Activated CD8-positive, alpha-beta memory T cell treated with anti-CD3 and anti-CD28 coated beads for 36 hours (primary cell): ENCODE measurements around the gene EFEMP2. TPM values are rescaled to one million over a fixed set of nuclear protein-coding genes. Genes with fewer than 3 reads are reported as not detected.

ENCODE experiments used
- CTCF ChIA-PET: fragments of 350-600 bp; sonication (Branson Sonifier 250); formaldehyde crosslinking; loops from one replicate; lab custom pipeline; 2021; ENCODE audit warnings: antibody characterized with exemption; lab: Charles Lee
- POLR2A ChIA-PET: fragments of 350-600 bp; sonication (Branson Sonifier 250); formaldehyde crosslinking; loops from one replicate; lab custom pipeline; 2021; ENCODE audit warnings: antibody characterized with exemption; lab: Charles Lee
- total RNA-seq, 2 experiments: library from RNA; stranded (reverse); gene quantifications; one replicate each; pipeline ENCODE4 v1.2.3, GENCODE V29; 2021

EFEMP2 gene
- total RNA-seq, 2 experiments from 2014 or later: 3.7 to 5.7 TPM

DNA sequence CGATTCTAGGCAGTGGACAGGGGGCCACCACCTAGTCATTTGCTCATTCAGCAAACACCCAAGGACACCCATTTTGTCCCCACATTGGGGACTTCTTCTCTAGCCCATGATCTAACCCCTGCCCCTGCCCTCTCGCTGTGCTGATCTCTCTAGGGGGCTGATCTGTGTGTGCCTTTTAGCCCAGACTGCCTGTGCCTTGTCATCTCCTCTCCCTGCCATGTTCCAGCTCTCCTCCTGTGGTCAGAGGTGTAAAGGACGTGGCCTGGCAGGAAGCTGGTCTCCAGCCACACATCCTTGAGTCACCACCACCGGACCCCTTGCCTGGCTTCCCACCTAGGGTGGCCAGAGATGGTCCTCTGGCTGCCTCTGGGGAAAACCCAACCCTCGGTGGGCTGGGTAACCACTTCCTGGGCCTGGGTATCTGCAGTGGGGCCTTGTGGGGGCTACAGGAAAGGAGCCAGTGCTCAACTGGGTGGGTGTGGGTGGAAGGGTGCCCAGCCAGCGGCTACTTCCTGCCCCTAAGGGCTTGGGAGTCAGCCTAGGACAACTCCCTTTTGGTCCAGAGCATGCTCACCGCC is 8.3 kb upstream of the EFEMP2 start:
- POLR2A ChIA-PET: interaction anchor here (0.7 kb wide), 1 partner anchor 266 kb away, joined by 4 read pairs; the partner anchor contains the start of gene PCNX3

DNA sequence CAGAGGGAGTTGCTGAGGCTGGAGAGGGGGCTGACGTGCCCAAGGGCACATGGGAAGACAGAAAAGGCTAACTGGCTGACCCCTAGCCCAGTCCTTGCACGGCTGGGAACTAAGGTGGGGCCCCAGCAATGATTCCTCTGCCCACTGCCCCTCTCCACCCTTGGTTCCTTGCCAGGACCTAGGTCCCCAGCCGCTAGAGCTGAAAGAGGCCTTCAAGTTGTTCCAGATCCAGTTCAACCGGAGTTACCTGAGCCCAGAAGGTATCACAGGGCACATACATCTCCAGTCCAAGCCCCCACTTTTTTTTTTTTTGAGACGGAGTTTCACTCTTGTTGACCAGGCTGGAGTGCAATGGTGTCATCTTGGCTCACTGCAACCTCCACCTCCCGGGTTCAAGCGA is 7.4 kb upstream of the EFEMP2 start:
- ChIA-PET CTCF (interaction anchor here (1.2 to 9.7 kb wide), 2 partner anchors 8 to 20 kb away, joined by 3 to 98 read pairs; partner anchors contain the start of genes CCDC85B and FIBP), POLR2A (interaction anchor here (0.7 kb wide), 2 partner anchors 240 to 265 kb away, joined by 4 read pairs; partner anchors contain the start of gene PCNX3)

More for the DNA sequence above, 8.3 kb upstream of the EFEMP2 start:
- CTCF ChIA-PET: interaction anchor here (1.2 to 9.7 kb wide), 2 partner anchors 7 to 21 kb away, joined by 3 to 98 read pairs; partner anchors contain the start of genes CCDC85B and FIBP

GRCh38 chr11:65879617-65880016 is 7.0 kb upstream of the EFEMP2 start, which contains the start of gene CTSW:
Gene CTSW (plus strand): TSS chr11:65879837. CDS start chr11:65879855, 18 bp downstream.
- POLR2A ChIA-PET: interaction anchor here (0.7 to 1.3 kb wide), 2 partner anchors 8 to 239 kb away, joined by 4 read pairs; partner anchors contain the start of gene FIBP
- CTCF ChIA-PET: interaction anchor here (1.2 to 9.7 kb wide), 3 partner anchors 8 to 109 kb away, joined by 3 to 98 read pairs (median 4); partner anchors contain the start of genes CCDC85B and FIBP

- ChIA-PET POLR2A (interaction anchor here (1.1 to 1.9 kb wide), 4 partner anchors 15 to 28 kb away, joined by 3 to 15 read pairs (median 4); partner anchors contain the start of genes CCDC85B and CFL1), CTCF (interaction anchor here (0.6 to 9.7 kb wide), 3 partner anchors 13 to 141 kb away, joined by 3 to 98 read pairs (median 27); partner anchors contain the start of genes CCDC85B, FIBP and MUS81)
These were observed 937 bp upstream of the EFEMP2 start for GRCh38 chr11:65873318-65874156.

GRCh38 chr11:65871811-65872548 is 620 bp downstream of the EFEMP2 start:
- ChIA-PET POLR2A (interaction anchor here (0.8 to 4.0 kb wide), 4 partner anchors 11 to 19 kb away, joined by 3 to 25 read pairs (median 11); partner anchors contain the start of genes CCDC85B, CFL1 and MUS81), CTCF (interaction anchor here (1.0 to 5.2 kb wide), 6 partner anchors 11 to 160 kb away, joined by 3 to 44 read pairs (median 6); partner anchors contain the start of genes CCDC85B, KAT5 and MUS81)

- CTCF ChIA-PET: interaction anchor here (1.0 to 5.2 kb wide), 6 partner anchors 10 to 159 kb away, joined by 3 to 44 read pairs (median 6); partner anchors contain the start of genes CCDC85B, KAT5 and MUS81
- POLR2A ChIA-PET: interaction anchor here (0.8 to 4.0 kb wide), 6 partner anchors 9 to 20 kb away, joined by 3 to 25 read pairs (median 10); partner anchors contain the start of genes CCDC85B, CFL1 and MUS81
These were observed 1.6 kb downstream of the EFEMP2 start for GRCh38 chr11:65870706-65871681.

- ChIA-PET CTCF (interaction anchor here (2.0 to 5.2 kb wide), 3 partner anchors 10 to 20 kb away, joined by 7 to 44 read pairs (median 39); partner anchors contain the start of genes CCDC85B and MUS81), POLR2A (interaction anchor here (1.2 to 4.0 kb wide), 3 partner anchors 8 to 15 kb away, joined by 3 to 25 read pairs (median 18); partner anchors contain the start of gene MUS81)
These were observed 2.3 kb downstream of the EFEMP2 start for GRCh38 chr11:65870307-65870658.

DNA sequence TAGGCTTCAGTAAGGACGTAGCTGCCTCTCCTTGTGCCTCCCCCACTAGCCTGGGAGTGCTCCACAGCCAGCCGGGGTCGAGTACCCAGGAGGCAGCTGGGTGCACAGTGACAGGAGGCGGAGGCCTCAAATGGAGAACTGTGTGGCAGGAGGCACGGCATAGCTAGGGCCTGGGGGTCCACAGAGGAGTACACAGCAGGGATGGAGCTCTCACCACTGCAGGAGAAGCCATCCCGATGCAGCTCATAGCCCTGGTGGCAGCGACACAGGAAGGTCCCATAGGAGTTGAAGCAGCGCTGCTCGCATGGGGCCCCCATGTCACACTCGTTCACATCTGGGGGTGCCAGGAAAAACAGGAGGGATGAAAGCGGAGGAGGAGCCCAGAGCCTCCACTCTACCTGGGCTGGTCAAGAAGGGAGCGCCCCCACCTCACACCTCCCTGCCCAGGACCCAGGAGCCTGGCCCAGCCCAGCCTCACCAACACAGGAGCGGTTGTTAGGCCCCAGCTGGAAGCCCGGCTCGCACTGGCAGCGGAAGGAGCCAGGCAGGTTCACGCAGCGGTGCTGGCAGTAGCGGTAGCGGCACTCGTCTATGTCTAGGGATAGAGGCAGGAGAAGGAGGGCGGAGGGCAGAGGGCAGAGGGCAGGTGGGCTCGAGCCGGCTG is 2.8 kb downstream of the EFEMP2 start:
- CTCF ChIA-PET: interaction anchor here (0.6 to 5.2 kb wide), 4 partner anchors 9 to 21 kb away, joined by 3 to 44 read pairs (median 23); partner anchors contain the start of genes CCDC85B, FIBP and MUS81
- POLR2A ChIA-PET: interaction anchor here (0.8 to 4.0 kb wide), 3 partner anchors 10 to 15 kb away, joined by 3 to 25 read pairs (median 18); partner anchors contain the start of gene MUS81

GRCh38 chr11:65868907-65869306 is 3.7 kb downstream of the EFEMP2 start:
- POLR2A ChIA-PET: interaction anchor here (0.8 to 4.0 kb wide), 3 partner anchors 9 to 16 kb away, joined by 3 to 25 read pairs (median 18); partner anchors contain the start of gene MUS81
- CTCF ChIA-PET: interaction anchor here (0.6 to 5.2 kb wide), 4 partner anchors 8 to 21 kb away, joined by 3 to 44 read pairs (median 22); partner anchors contain the start of genes CCDC85B, FIBP and MUS81

GRCh38 chr11:65868076-65868667 is 4.4 kb downstream of the EFEMP2 start:
- POLR2A ChIA-PET: interaction anchor here (2.9 to 4.0 kb wide), 2 partner anchors 8 to 17 kb away, joined by 18 to 25 read pairs; partner anchors contain the start of gene MUS81
- CTCF ChIA-PET: interaction anchor here (1.6 to 5.2 kb wide), 2 partner anchors 17 to 22 kb away, joined by 6 to 39 read pairs; partner anchors contain the start of gene CCDC85B

DNA sequence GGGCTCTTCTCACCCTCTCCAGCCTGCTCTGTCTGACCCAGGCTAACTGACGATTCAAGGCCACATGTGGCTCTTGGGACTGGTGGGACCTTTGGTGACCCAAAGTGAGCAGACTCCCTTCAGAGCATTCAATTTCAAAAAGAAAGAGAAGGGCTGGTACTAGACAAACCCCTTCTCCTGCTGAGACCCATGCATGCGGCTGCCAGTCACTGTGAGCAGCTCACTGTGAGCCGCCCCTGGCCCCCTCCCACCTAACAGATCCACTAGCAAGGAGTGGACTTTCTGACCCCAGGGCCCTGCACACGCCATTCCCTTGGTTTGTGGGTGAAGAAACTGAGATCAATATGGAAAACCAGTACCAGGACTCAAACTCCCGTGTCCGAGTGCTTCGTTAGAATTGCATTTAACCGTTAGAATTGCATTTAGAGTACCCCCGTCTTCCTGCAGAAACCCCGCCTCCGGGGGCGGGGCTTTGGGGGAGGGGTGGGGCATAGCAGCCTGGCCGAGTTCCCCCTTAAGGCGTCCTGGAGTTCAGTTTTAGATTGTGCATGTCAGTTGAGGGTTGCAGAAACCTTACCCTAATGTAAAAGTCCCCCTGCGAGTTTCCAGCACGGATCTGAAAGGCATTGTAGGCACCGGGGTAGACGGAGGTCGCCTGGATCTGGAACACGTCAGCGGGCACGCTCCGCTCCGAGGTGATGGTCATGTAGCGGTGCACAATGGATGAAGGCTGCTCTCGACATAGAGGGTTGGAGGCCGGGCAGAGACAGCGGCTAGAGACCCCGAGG is 5.1 kb downstream of the EFEMP2 start:
- CTCF ChIA-PET: interaction anchor here (1.4 to 5.2 kb wide), 4 partner anchors 17 to 88 kb away, joined by 4 to 39 read pairs (median 6); partner anchors contain the start of genes CCDC85B and FIBP
- POLR2A ChIA-PET: interaction anchor here (0.6 to 2.9 kb wide), 3 partner anchors 7 to 301 kb away, joined by 5 to 18 read pairs (median 7); partner anchors contain the start of gene MUS81

DNA sequence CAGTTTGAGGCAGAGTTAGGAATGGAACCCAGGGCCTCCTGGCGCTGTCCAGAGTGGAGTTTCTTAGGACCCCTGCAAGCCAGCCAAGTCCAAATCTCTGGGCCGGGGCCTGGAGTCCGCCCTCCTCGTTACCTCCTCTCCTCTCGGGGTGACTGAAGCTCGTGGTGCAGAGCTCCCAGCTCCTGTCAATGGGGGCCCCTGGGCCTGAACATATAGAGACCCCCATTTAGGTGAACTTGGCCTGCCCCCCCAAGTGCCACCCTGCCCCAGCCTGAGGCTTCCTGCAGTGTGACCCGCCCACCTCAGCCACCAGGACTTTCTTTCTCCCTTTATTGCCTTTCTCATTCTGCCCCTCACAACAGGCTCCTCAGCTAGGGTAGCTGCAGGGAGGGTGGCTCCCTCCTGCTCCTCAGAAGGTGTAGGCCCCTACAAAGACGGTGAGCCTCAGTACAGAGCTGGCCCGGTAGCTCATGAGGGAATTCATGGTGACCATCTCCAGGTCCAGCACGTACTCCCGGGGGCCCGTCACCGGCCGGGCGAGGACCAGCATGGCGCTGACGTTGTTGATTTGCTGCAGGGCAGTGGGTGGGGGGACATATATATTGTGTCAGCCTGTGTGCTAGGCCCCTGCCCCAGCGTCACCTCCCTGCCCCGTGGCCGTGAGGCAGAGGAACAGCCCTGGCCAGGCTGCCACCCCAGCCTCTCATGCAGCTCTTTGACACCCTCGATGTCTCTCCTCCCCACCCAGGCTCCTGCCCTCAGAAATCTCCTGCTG is 5.9 kb downstream of the EFEMP2 start:
- ChIA-PET CTCF (interaction anchor here (1.4 to 3.2 kb wide), 3 partner anchors 18 to 87 kb away, joined by 4 to 11 read pairs (median 5); partner anchors contain the start of gene FIBP), POLR2A (interaction anchor here (0.7 to 2.2 kb wide), 2 partner anchors 18 to 24 kb away, joined by 4 to 7 read pairs; partner anchors contain the start of gene CCDC85B)

GRCh38 chr11:65865550-65866172 is 6.9 kb downstream of the EFEMP2 start:
- CTCF ChIA-PET: interaction anchor here (1.4 to 3.2 kb wide), 3 partner anchors 19 to 86 kb away, joined by 4 to 11 read pairs (median 5); partner anchors contain the start of gene FIBP

More at GRCh38 chr11:65865550-65866172, 6.9 kb downstream of the EFEMP2 start:
- POLR2A ChIA-PET: interaction anchor here (0.7 to 2.2 kb wide), 2 partner anchors 19 to 25 kb away, joined by 4 to 7 read pairs; partner anchors contain the start of gene CCDC85B
